ENCODE data around the gene IL10RA.

GRCh38 chr11:118003456-118003855, 17.3 kb downstream of the IL10RA start:
- TF ChIP-seq POLR2A (IDR thresholded peaks at IDR 0.05; ENCODE audit: low read depth, low read length) (no peak), POLR2AphosphoS5 (IDR thresholded peaks at IDR 0.05; ENCODE audit: low read depth, low read length) (no peak)
